HG03039 (cell line): ENCODE results near the gene FBXO24.

Experiments
- ATAC-seq: cut with Tn5 transposase; IDR thresholded peaks from one replicate; pipeline ENCODE4 v1.9.1; 2021; ENCODE audit warnings: mild to moderate bottlenecking, moderate library complexity; ENCODE audit not compliant: unreplicated experiment

FBXO24 gene

DNA sequence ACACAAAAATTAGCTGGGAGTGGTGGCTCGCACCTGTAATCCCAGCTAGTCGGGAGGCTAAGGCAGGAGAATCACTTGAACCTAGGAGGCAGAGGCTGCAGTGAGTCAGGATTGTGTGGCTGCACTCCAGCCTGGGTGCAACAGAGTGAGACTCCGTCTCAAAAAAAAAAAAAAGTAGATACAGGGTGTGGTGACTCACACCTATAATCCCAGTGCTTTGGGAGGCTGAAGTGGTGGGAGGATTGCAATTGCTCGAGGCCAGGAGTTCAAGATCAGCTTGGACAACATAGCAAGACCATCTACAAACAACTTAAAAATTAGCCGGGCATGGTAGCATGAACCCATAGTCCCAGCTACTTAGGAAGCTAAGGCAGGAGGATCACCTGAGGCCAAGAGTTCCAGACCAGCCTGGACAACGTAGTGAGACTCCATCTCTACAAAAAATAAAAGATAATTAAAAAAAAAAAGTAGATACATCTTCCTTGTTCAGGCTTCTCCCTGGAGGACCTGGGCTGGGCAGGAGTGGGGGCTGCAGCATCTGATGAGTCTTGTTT is 28.3 kb downstream of the FBXO24 start:
- ATAC-seq: no peak

DNA sequence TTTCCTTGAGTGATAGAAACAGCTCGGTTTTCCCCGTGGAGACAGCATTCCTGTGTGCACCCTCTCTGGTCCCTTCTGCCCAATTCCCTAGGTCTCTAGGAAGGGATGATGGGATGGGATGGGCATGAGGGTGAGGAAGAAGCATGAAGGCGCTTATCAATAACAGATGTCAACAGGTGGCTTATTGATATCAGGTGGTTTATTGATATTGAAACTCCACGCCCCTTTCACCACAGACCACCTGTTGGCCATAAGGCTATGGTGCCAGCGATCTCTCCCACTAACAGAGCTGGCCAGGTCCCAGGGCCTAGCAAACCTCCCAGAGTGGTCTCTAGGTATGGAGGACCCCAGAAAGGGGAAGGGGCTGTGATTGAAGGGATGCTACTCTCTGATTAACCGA is 34.1 kb downstream of the FBXO24 start:
- no peak for ATAC-seq

DNA sequence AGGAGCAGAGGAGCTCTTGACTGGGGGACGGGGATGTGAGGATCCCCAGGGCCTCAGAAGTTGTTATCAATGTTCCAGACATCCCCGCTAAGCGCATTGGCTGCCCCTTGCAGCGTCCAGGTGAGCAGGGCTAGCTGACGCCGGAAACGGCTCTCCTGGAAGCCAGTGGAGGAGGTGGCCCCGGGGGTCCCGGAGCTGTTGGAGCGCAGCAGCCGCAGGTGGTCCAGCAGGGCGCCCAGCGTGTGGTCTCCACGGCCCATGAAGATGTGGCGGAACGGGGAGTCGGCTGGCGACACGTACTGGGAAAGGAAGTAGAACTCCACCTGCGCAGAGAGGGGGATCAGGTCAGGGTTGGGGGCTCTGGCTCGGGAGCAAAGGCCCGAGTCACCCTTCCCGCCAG is 34.7 kb downstream of the FBXO24 start:
- ATAC-seq: no peak

DNA sequence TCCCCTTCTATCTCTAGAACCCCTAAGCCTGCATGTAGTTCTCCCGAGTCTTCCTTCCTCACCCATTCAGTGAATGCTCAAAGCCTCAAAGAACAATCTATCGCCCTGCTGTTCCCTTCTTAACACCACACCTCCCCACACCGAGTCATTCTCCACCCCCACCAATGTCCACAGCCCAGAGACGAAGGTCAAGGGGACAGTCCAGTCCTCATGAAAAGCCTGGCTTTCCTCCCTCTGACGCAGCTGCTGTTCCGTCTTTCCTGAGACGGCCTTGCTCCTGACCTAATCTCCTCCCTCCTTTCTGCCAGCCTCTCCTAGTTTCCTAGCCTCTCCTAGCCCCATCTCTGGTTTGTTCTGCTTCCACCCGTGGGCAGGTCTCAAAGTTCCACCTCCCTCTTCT is 35.4 kb downstream of the FBXO24 start:
- no peak for ATAC-seq

DNA sequence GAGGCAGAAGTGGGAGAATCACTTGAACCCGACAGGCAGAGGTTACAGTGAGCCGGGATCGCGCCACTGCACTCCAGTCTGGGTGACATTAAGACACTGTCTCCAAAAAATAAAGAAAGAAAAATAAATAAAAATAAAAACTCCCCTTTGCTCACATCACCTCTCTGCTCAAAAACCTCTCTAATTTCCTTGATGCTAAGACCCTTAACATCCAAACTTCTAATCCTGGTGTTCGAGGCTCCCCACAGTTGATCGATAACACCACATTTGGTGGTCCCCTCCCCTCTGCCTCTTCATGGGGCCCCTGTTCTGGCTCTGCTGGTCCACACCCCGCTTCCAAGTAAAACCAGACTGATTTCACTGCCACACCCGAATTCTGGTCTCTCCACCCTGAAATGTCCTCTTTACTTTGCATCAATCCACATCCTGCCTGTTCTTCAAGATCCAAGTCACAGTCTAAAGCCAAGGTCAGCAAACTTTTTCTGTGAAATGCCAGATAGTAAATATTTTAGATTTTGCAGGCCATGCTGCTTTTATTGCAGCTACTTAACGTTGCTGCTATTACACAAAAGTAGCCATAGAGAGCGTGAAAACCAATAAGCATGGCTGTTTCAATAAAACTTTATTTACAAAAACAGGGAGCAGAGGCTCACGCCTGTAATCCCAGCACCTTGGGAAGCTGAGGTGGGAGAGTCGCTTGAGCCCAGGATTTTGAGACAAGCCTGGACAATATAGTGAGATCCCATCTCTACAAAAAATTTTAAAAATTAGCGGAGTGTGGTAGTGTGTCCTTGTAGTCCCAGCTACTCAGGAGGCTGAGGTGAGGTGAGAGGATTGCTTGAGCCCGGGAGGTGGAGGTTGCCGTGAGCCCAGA is 38.1 kb downstream of the FBXO24 start:
- no peak for ATAC-seq

DNA sequence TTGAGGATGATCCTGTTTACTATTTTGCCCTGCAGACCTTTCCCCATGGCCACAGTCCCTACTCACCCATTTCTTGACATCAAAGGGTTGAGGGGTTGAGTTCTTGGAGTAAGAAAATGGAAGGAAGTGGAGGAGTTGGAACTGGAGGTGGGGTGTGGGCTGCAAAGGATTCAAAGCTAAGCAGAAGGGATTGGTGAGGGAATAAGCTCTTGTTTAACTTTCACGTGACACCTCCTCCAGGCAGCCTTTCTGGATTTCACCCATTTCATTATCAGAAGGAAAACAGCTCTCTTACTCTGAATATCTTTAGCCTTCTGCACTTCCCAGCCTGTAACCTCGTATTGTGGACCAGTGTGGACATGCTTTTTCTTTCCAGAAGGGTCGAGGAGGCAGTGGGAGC is 39.9 kb downstream of the FBXO24 start:
- ATAC-seq: no peak

DNA sequence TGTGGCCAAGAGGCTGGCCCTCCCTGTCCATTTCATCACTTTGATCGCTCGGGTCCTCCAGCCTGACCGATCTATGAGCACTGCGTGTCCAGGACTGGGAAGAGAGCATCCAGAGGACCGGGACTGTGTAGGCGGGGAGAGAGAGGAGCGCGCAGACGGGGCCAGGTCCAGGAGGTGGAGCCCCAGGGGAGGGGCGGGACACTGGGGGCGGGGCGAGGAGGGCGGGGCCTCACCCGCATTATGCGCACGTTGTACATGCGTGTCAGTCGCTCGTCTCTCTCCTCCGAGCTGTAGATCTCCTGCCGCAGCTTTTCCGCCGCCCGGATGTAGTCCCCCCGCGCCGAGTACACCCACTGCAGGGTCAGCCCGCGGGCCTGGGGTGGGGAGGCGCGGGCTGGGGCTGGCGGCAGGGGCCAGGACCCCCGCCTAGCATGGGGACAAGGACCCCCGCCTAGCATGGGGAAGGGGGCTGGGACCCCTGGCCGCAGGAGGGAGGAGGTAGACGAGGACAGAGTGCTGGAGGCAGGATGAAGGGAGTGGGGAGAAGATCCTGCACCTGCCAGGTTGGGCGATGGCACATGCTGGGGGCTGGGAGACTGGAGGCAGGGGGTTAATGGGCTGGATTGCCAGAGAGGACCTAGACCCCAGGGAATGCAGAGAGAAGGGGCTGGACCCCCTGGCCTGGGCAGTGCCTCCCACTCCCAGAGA is 40.6 kb downstream of the FBXO24 start:
- ATAC-seq: peak; percentile 67

DNA sequence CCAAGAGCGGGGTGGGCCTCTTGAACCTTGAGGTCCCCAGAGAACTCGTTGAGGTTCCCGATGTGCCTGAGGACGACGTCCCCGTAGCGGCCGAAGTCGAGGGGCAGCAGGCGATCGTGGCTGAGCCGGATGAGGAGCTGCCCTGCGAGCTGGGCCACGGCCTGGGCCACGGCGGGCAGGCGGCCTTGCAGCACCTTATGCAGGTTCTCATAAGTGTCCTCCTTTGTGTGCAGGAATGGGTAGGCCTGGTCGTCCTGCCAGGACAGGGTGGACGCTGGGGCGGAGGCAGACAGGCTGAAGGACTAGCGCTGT is 41.1 kb downstream of the FBXO24 start:
- ATAC-seq: no peak

DNA sequence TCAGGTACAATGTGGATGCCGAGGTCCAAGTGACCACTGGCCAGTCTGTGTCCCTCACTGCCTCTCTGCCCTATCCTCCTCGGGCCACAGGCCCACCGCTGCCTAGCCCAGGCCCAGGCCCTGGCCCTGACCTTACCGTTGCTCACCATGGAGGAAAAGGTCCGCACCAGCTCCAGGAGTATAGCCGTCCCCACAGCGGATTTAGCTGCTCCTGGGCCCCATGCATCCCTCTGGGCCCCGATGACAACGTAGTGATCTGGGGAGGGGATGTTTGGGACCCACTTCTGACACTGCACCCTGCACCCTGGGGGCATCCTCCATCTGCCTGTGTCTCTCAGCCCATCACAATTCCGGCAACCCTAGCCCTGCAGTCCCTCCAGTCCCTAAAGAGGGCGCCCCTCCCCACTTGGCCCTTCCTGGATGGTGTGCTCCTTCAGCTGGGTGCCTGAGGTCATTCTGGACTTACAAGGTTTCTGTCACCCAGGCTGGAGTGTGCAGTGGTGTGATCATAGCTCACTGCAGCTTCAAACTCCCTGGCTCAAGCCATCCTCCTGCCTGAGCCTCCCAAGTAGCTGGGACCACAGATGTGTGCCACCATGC is 43.1 kb downstream of the FBXO24 start:
- no peak for ATAC-seq

DNA sequence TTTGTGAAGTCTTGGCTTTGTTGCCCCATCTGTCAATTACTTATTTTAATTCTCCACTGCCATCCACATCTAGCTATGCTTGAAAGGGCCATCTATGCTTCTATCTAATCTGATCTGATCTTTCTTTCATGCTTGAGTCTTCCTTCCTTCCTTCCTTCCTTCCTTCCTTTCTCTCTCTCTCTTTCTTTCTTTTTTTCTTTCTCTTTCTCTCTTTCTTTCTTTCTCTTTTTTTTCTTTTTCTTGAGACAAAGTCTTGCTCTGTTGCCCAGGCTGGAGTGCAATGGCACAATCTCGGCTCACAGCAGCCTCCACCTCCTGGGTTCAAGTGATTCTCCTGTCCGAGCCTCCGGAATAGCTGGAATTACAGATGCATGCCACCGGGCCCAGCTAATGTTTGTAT is 43.9 kb downstream of the FBXO24 start:
- ATAC-seq: no peak

DNA sequence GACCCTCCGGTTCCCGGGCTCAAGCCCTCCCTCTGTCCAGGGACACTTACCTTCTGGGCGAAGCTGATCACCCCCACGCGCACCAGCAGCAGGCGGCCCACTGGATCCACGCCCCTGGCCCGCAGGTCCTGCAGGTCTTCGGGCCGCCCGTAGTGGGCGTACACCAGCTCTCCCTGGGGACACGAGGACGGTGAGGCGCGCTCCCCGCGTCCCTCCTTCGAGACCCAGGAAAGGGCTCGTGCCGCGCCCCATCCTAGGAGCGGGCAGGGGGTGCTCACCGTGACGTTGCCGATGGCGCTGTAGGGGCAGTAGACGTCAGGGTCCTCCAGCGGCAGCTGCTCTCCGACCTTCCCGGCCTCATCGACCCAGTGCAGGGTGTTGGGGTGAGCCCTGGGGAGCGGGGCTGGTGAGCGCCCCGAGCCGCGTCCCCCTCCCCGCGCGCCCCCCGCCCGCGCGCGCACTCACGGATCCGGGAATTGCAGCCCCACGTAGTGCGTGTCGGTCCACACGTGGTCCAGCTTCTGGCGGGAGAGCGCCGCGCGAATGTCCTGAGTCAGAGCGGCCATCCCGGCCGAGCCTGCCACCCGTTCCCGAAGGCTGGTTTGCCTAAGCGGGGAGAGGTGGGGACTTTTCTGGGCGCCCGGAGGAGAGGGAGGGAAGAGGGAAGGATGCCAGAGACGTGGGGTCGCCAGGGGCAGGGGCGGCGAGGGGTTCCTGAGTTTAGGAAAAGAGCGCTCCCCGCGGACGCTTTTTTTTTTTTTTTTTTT is 47.0 kb downstream of the FBXO24 start:
- no peak for ATAC-seq

DNA sequence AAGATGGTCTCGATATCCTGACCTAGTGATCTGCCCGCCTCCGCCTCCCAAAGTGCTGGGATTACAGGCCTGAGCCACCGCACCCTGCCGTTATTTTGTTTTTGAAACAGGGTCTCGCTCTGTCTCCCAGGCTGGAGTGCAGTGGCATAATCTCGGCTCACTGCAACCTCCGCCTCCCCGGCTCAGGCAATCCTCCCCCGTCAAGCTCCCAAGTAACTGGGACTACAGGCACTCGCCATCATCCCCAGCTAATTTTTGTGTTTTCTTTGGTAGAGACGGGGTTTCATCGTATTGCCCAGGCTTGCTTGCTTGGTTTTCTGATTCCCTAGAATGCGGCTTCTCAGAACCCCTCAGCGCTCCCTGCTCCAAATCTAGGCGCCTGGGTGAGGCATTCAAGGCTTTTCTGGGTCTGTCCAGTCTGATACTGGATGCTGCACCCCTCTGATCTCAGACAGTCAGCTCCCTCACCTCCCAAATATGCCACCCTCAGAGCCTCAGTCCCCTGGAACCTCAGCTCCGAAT is 53.9 kb downstream of the FBXO24 start:
- no peak for ATAC-seq

DNA sequence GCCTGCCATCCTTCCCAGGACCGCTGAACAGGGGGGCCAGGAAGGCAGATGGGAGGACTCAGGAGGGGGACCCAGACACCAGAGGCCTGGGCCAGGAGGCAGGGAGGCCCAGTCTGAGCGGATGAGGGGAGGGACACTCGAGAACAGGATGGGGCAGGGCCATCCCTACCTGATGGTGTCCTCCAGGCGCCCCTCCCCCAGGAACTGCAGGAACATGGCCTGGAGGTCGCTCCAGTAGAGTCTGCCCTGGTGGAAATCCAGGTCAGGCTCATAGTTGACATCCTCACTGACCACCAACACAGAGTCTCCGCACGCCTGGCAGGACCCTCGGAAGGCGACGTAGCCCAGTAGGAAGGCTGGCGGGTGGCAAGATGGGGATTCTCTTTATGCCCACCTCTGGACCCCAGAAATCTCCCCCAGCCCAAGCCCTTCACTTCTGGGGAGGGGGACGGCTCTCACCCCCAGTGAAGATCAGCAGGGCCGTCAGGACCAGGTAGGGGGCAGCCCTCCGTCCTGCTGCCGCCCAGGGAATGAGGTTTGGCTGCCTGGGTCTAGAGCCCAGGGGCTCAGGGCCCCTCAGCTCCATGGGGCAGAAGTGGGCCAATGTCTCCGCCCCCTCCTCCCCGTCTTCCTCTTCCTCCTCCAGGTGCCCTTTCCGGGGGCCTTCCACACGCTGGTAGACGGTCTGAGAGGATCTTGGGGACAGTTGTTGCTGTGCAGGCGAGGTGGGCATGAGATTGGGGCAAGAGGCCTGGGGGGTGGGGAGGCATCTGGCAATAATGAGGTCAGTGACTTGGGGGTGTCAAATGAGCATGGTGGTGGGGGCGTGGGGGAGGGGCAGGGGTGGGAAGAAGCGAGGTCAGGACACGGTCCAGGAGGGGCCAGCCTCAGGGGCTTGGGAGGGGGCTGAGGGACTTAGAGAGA is 54.7 kb downstream of the FBXO24 start:
- ATAC-seq: no peak

DNA sequence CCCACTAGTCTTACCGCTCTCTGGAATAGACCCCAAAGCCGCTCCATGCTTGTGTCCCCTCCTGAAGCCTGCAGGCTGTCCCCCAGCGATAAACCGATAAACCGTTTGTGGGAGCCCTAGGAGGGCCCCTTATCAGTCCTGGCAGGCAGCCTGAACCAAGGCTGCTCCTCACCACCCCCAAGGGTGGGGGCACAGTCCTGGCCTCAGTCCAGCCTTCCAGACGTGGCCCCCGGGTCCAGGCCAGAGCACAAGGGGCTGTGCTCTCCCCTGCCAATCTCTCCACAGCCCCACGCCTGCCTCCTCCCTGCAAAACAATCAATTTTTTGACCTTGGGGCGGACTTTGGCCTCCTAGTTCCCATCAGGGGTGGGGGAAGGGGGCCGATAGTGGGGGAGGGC is 55.3 kb downstream of the FBXO24 start, which contains the start of gene TFR2:
TFR2 (minus strand) TSS at position 90 of the 397 bp plus-strand sequence; CDS start at position 47, 43 bp downstream.
- no peak for ATAC-seq

DNA sequence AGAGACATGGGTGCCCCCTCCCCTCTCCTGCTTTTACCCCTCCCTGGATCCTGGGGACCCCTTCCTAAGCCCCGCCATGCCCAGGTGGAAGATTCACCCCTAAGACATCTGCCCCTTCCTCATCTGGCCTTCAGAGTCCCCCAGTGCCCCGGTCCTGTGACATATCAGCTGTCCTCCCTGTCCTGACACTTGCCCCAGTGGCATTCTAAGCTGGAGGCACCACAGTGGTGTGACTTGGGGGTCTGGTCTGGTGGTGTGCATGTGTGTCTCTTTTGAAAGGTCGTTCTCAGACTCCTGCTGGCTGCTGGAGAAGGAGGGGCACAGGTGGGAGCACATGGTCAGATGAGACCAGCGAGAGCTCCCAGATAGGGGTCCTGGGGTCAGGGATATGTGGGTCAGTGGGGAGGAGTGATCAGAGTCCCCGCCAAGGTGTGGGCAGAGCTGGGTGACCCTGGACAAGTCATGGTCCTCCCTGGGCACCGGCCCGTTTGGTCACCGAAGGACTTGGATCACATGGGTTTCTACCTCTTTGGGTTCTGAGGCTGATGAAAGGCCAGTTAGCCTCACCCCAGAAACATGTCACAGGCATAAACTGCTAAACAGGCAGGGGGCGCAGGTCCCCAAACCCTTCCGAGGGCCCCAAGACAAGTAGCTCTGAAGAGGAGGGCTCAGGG is 55.9 kb downstream of the FBXO24 start:
- no peak for ATAC-seq

DNA sequence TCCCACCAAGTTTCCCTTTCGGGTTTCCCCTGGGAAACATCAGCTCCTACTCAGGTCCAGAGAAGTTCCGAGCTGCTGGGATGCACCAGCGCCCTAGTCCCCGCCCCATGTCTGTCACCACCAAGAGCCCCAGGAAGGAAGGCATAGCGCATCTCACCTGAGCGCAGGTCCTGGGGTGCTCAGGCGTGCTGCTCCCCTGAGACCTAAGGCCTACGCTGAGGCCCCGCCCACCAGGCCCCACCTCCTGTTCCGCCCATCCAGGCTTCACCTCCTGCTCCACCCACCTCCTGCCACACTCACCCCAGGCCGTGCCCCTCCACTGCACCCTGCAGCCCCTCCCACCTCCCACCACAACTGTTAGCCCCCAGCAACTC is 56.4 kb downstream of the FBXO24 start:
- no peak for ATAC-seq

DNA sequence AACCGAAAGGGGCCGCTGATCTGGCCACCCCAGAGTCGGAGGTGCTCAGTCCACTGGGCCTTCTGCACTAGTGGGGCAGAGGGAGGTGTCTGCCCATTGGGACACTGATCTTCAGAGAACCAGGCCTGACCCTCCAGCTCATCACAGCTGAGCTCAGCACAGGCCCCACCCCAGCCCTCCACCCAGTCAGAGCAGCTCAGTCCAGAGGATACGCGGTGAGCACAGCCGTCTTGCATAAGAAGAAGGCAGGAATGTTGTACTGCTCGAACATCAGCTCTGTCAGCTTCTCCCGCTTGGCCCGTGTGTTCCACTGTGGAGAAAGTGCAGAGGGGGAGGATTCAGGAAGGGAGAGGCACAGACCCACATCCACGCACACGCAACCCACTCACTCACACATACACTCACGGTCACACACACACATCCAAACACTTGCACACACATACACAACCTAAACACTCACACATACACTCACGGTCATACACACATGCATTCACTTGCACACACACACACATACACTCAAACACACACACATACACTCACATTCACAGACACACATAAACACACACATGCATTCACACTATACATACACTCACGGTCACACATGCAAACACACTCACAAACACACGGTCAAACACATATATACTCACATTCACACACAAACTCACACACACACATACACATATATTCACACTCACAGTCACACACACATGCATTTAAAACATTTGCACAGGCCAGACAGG is 63.9 kb downstream of the FBXO24 start:
- no peak for ATAC-seq
